Smooth muscle cell (in vitro differentiated cells): ENCODE data around the gene CNGA1. TPM values are rescaled to one million over a fixed set of nuclear protein-coding genes. Genes with fewer than 3 reads are reported as not detected.

Experiments
- DNase-seq: peaks from one replicate; lab custom pipeline; 2025; ENCODE audit not compliant: unreplicated experiment; lab: John Stamatoyannopoulos, UW
- H2AFZ ChIP-seq: fragments of 200-600 bp; sonication (generic); 2 replicates; pipeline ENCODE4 v1.6.0; 2016; ENCODE audit warnings: antibody characterized with exemption, low read depth, mild to moderate bottlenecking
- H3F3A ChIP-seq: fragments of 200-600 bp; sonication (generic); 2 replicates; pipeline ENCODE4 v1.6.0; 2017; ENCODE audit warnings: antibody characterized with exemption, low read depth
- H3K27ac ChIP-seq: fragments of 200-600 bp; sonication (generic); 2 replicates; pipeline ENCODE4 v1.5.1; 2016; ENCODE audit warnings: low read depth, mild to moderate bottlenecking
- H3K27me3 ChIP-seq: fragments of 200-600 bp; sonication (generic); 2 replicates; pipeline ENCODE4 v1.6.1; 2016; ENCODE audit warnings: low read depth, mild to moderate bottlenecking
- H3K36me3 ChIP-seq: fragments of 200-600 bp; sonication (generic); 2 replicates; pipeline ENCODE4 v1.5.1; 2016; ENCODE audit warnings: low read depth
- H3K4me1 ChIP-seq: fragments of 200-600 bp; sonication (generic); 2 replicates; pipeline ENCODE4 v1.5.1; 2016; ENCODE audit warnings: low read depth
- H3K4me2 ChIP-seq: fragments of 200-600 bp; sonication (generic); 2 replicates; pipeline ENCODE4 v1.6.0; 2016; ENCODE audit warnings: mild to moderate bottlenecking
- H3K4me3 ChIP-seq: fragments of 200-600 bp; sonication (generic); 2 replicates; pipeline ENCODE4 v1.5.1; 2016; ENCODE audit warnings: mild to moderate bottlenecking
- H3K79me2 ChIP-seq: fragments of 200-600 bp; sonication (generic); 2 replicates; pipeline ENCODE4 v1.6.0; 2016; ENCODE audit warnings: low read depth, mild to moderate bottlenecking
- H3K9ac ChIP-seq: fragments of 200-600 bp; sonication (generic); 2 replicates; pipeline ENCODE4 v1.6.0; 2016; ENCODE audit warnings: low read depth
- H3K9me3 ChIP-seq: fragments of 200-600 bp; sonication (generic); replicated peaks from 2 replicates; pipeline ENCODE4 v1.5.1; 2016; ENCODE audit warnings: low read depth
- H4K20me1 ChIP-seq: fragments of 200-600 bp; sonication (generic); 2 replicates; pipeline ENCODE4 v1.6.0; 2016; ENCODE audit warnings: low read depth
- WGBS: methylation state at CpG from one replicate; pipeline ENCODE4 v1.1.7; 2016; ENCODE audit warnings: low lambda C conversion rate; 5-methylcytosine and 5-hydroxymethylcytosine counted together
- polyA plus RNA-seq: library from polyadenylated mRNA; unstranded; fragments of >200 nt; fragmentation: Nextera tagmentation; extraction: Ambion mirVana; gene quantifications from 2 replicates; pipeline ENCODE4 v1.2.1, GENCODE V29; 2016
- total RNA-seq: library from RNA; depleted of rRNA; stranded (reverse); fragments of >200 nt; gene quantifications from 2 replicates; pipeline ENCODE4 v1.2.3, GENCODE V29; 2014
- TF ChIP-seq, protein P1 (sequence below): fragments of 200-600 bp; sonication (generic); IDR thresholded peaks from 2 replicates; pipeline ENCODE4 v1.5.1; 2017; ENCODE audit warnings: borderline replicate concordance, mild to moderate bottlenecking, antibody characterized with exemption; ENCODE audit not compliant: insufficient read depth, poor library complexity, severe bottlenecking

CNGA1 gene
- total and polyA plus RNA-seq, 2 experiments from 2014 or later: 0.31 to 0.69 TPM

DNA sequence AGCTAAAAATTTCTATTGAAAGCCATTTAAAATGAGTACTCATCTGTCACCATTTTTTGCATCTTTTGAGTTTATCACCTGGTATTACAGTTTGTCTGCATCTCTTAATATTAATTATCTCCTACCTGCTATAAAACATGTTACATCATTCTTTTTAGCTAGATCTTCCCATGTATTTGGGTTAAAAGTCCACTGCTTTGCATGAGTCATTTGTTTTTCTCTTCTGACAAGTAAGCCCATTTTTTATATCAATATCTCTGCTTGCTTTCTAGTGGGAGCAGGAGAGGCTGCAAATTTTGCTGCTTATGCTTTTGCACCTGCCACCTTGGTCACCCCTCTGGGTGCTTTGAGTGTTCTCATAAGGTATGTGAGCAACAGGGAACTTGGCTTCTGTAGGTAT, 16.2 kb upstream of the CNGA1 start:
- Histone ChIP-seq H3K27me3 (no peaks in the 10 kb centered on the region), H3K36me3 (no peaks in the 10 kb centered on the region), H2AFZ (no peak overlapping the region), H3K4me3 (no peak overlapping the region), H3K4me1 (peaks cover 9% of the 10 kb centered on the region), H3K27ac (no peak overlapping the region), H3K79me2 (no peaks in the 10 kb centered on the region), H3K4me2 (no peak overlapping the region), H4K20me1 (no peaks in the 10 kb centered on the region), H3K9me3 (no peaks in the 10 kb centered on the region), H3K9ac (no peak overlapping the region), H3F3A (peaks cover 9% of the 10 kb centered on the region)
- TF ChIP-seq, protein P1, sequence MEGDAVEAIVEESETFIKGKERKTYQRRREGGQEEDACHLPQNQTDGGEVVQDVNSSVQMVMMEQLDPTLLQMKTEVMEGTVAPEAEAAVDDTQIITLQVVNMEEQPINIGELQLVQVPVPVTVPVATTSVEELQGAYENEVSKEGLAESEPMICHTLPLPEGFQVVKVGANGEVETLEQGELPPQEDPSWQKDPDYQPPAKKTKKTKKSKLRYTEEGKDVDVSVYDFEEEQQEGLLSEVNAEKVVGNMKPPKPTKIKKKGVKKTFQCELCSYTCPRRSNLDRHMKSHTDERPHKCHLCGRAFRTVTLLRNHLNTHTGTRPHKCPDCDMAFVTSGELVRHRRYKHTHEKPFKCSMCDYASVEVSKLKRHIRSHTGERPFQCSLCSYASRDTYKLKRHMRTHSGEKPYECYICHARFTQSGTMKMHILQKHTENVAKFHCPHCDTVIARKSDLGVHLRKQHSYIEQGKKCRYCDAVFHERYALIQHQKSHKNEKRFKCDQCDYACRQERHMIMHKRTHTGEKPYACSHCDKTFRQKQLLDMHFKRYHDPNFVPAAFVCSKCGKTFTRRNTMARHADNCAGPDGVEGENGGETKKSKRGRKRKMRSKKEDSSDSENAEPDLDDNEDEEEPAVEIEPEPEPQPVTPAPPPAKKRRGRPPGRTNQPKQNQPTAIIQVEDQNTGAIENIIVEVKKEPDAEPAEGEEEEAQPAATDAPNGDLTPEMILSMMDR: no peak
- DNase-seq: no peak

- no peaks in the 10 kb centered on the region for H3K27me3 ChIP-seq
- TF ChIP-seq, protein P1: no peak
- no peak overlapping the region for H2AFZ ChIP-seq
- no peak overlapping the region for H3K9ac ChIP-seq
- H3K4me3 ChIP-seq: no peak overlapping the region
- DNase-seq: no peak
- peaks cover 9% of the 10 kb centered on the region for H3F3A ChIP-seq
- H3K79me2 ChIP-seq: no peaks in the 10 kb centered on the region
- no peaks in the 10 kb centered on the region for H4K20me1 ChIP-seq
- WGBS: 37% methylated on average over 12 of the region's 12 CpGs
- H3K4me2 ChIP-seq: peak overlapping the region; percentile 39
- peaks cover 5% of the 10 kb centered on the region for H3K36me3 ChIP-seq
- peak overlapping the region; percentile 19 for H3K27ac ChIP-seq
- H3K4me1 ChIP-seq: peaks cover 9% of the 10 kb centered on the region
- no peaks in the 10 kb centered on the region for H3K9me3 ChIP-seq
Measured at GRCh38 chr4:48031802-48032525, 15.5 kb upstream of the CNGA1 start.

DNA sequence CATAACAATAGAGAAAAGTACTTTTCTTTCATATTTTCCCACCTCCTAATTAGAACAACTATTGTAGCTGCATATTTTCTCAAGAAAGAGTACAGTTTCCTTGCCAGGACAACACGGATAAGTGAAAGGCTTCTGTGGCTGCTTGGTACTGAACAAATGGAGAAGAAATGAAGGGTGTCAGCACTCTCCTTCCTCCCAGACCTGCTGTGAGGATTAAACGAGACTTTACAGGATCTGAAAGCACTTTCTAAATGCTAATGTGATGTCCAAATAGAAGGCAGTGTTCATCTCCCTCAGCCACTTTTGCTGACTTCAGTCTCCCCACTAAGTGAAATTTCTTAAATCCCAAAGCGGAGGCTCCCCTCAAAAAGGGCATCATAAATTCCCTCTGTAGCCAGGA, 14.0 kb upstream of the CNGA1 start:
- Histone ChIP-seq H3K9me3 (no peaks in the 10 kb centered on the region), H3K36me3 (peaks cover 5% of the 10 kb centered on the region), H3K9ac (no peak overlapping the region), H3K27ac (no peak overlapping the region), H3K79me2 (no peaks in the 10 kb centered on the region), H3K4me1 (peaks cover 9% of the 10 kb centered on the region), H2AFZ (no peak overlapping the region), H3K27me3 (no peaks in the 10 kb centered on the region), H3F3A (peaks cover 9% of the 10 kb centered on the region), H3K4me3 (no peak overlapping the region), H3K4me2 (no peak overlapping the region), H4K20me1 (no peaks in the 10 kb centered on the region)
- 58% methylated on average over 3 of the region's 3 CpGs for WGBS
- no peak for DNase-seq
- TF ChIP-seq, protein P1: no peak

DNA sequence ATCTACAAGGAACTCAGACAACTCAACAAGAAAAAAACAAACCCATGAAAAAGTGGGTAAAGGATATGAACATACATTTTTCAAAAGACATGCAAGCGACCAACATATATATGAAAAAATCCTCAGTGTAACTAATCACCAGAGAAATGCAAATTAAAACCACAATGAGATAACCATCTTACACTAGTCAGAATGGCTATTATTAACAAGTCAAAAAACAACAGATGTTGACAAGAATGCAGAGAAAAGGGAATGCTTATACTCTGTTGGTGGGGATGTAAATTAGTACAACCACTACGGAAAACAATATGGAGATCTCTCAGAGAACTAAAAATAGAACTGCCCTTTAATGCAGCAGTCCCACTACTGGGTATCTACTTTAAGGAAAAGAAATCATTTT, 12.2 kb upstream of the CNGA1 start:
- peaks cover 9% of the 10 kb centered on the region for H3K4me1 ChIP-seq
- peaks cover 9% of the 10 kb centered on the region for H3F3A ChIP-seq
- WGBS: 14% methylated on average over 2 of the region's 2 CpGs
- H4K20me1 ChIP-seq: no peaks in the 10 kb centered on the region
- DNase-seq: no peak
- TF ChIP-seq, protein P1: no peak
- no peaks in the 10 kb centered on the region for H3K9me3 ChIP-seq
- H3K27me3 ChIP-seq: no peaks in the 10 kb centered on the region
- H3K79me2 ChIP-seq: no peaks in the 10 kb centered on the region
- H2AFZ ChIP-seq: no peak overlapping the region
- H3K4me3 ChIP-seq: no peak overlapping the region
- peaks cover 5% of the 10 kb centered on the region for H3K36me3 ChIP-seq
- no peak overlapping the region for H3K9ac ChIP-seq
- H3K4me2 ChIP-seq: no peak overlapping the region
- no peak overlapping the region for H3K27ac ChIP-seq
